K562 (cell line): Measurements from ENCODE around the gene FGF12. TPM values are rescaled to one million over a fixed set of nuclear protein-coding genes. Genes with fewer than 3 reads are reported as not detected.

ENCODE experiments used
- ATAC-seq: fragments of 200-7000 bp; cut with Tn5 transposase; 3 replicates; pipeline ENCODE4 v1.9.1; 2020; ENCODE audit warnings: moderate library complexity
- BruUV-seq: library from RNA; stranded (reverse); fragments of 400-500 nt; replicated peaks from 2 replicates; lab custom pipeline; 2021; lab: Mats Ljungman, UMichigan
- CTCF ChIA-PET: fragments of 300-600 bp; formaldehyde crosslinking; extraction: SDS; loops from one replicate; lab custom pipeline; 2021; ENCODE audit warnings: low intra/inter-chr PET ratio; lab: Yijun Ruan, JAX
- POLR2A ChIA-PET: fragments of 300-600, 350-650 bp; sonication (Branson Sonifier 250); formaldehyde crosslinking; extraction: SDS; loops from one replicate; lab custom pipeline; 2021; ENCODE audit warnings: antibody characterized with exemption, inconsistent platforms; lab: Yijun Ruan, JAX
- DNase-seq, 4 experiments: peaks; one replicate each; pipeline versions ENCODE4 v3.0.0 to v3.0.0-alpha.2; 2011 to 2018; ENCODE audit warnings: low spot score in 3 of 4, mixed read lengths in 3 of 4; ENCODE audit errors: extremely low read depth in 1 of 4
- FAIRE-seq: peaks from 2 replicates; lab custom pipeline; 2011; peaks lifted over from hg19 to GRCh38; lab: Jason Lieb, UNC
- H2AFZ ChIP-seq: 2 replicates; pipeline ENCODE4 v1.6.0; 2011; ENCODE audit warnings: low read depth, low read length, control low read depth, inconsistent platforms
- H3K27ac ChIP-seq: fragments of 200-600 bp; 3 replicates; pipeline ENCODE4 v1.8.0; 2011; ENCODE audit warnings: low read depth, mild to moderate bottlenecking, control low read depth, inconsistent platforms, low read length, moderate library complexity, mixed read lengths; ENCODE audit errors: extremely low read depth
- H3K27me3 ChIP-seq, 2 experiments: fragments of 300-600 bp in 1 of 2; 2 replicates in 1 of 2; 3 replicates in 1 of 2; pipeline versions ENCODE4 v1.6.0 to v1.8.0; 2011; ENCODE audit warnings: inconsistent platforms in 2 of 2, low read length in 2 of 2, mild to moderate bottlenecking in 1 of 2, mixed read lengths in 1 of 2, moderate library complexity in 1 of 2; ENCODE audit not compliant: control insufficient read depth in 2 of 2, insufficient read depth in 2 of 2
- H3K36me3 ChIP-seq: fragments of 300-600 bp; 3 replicates; pipeline ENCODE4 v1.8.0; 2011; ENCODE audit warnings: mild to moderate bottlenecking, low read length, inconsistent platforms; ENCODE audit not compliant: control insufficient read depth, insufficient read depth
- H3K4me1 ChIP-seq, 2 experiments: fragments of 200-600 bp in 1 of 2; replicated peaks in 1 of 2; 2 replicates in 1 of 2; 3 replicates in 1 of 2; pipeline versions ENCODE4 v1.5.1 to v1.8.0; 2011; ENCODE audit warnings: inconsistent platforms in 2 of 2, low read length in 2 of 2, mild to moderate bottlenecking in 1 of 2, mixed read lengths in 1 of 2, moderate library complexity in 1 of 2; ENCODE audit not compliant: control insufficient read depth in 2 of 2, insufficient read depth in 2 of 2
- H3K4me2 ChIP-seq: 2 replicates; pipeline ENCODE4 v1.6.1; 2011; ENCODE audit warnings: low read length, control low read depth, inconsistent platforms, mixed read lengths; ENCODE audit not compliant: insufficient read depth
- H3K4me3 ChIP-seq: fragments of 200-600 bp; sonication (generic), shearing (Covaris generic); 2 replicates; pipeline ENCODE4 v1.5.1; 2016; ENCODE audit warnings: control low read depth, inconsistent platforms
- H3K79me2 ChIP-seq: fragments of 200-600 bp; 3 replicates; pipeline ENCODE4 v1.8.0; 2011; ENCODE audit warnings: low read length, inconsistent platforms; ENCODE audit not compliant: control insufficient read depth, insufficient read depth
- H3K9ac ChIP-seq, 2 experiments: 2 replicates each; pipeline versions ENCODE4 v1.6.0 to v1.6.1; 2011; ENCODE audit warnings: low read depth in 2 of 2, low read length in 2 of 2, control low read depth in 1 of 2, inconsistent platforms in 1 of 2, mild to moderate bottlenecking in 1 of 2, mixed read lengths in 1 of 2; ENCODE audit not compliant: insufficient read depth in 1 of 2
- H3K9me1 ChIP-seq: one replicate; pipeline ENCODE4 v1.6.0; 2011; ENCODE audit warnings: inconsistent platforms, mild to moderate bottlenecking, low read length, moderate library complexity; ENCODE audit not compliant: control insufficient read depth, insufficient read depth
- H3K9me3 ChIP-seq: replicated peaks from 2 replicates; pipeline ENCODE4 v1.5.1; 2011; ENCODE audit warnings: low read depth, low read length, inconsistent platforms; ENCODE audit not compliant: control insufficient read depth, insufficient read depth
- H4K20me1 ChIP-seq: replicated peaks from 2 replicates; pipeline ENCODE4 v1.6.1; 2011; ENCODE audit warnings: low read length, inconsistent platforms, mixed read lengths; ENCODE audit not compliant: control insufficient read depth, insufficient read depth
- PHB ChIP-seq: fragments of 250-450 bp; sonication (Bioruptor Pico); IDR thresholded peaks from 2 replicates; pipeline ENCODE4 v1.5.0; 2021
- TFAP4 ChIP-seq: sonication (generic); formaldehyde crosslinking; IDR thresholded peaks from 2 replicates; pipeline ENCODE4 v1.8.0; 2022; ENCODE audit warnings: missing genetic modification reagents, mild to moderate bottlenecking, moderate library complexity, borderline replicate concordance
- TFE3 ChIP-seq: fragments of 450-650 bp; formaldehyde crosslinking; IDR thresholded peaks from 2 replicates; pipeline ENCODE4 v1.4.0; 2020; ENCODE audit warnings: mild to moderate bottlenecking, mixed read lengths
- ZNF311 ChIP-seq: fragments of 250-450 bp; sonication (Bioruptor Pico); IDR thresholded peaks from 2 replicates; pipeline ENCODE4 v1.4.0; 2020; ENCODE audit warnings: mild to moderate bottlenecking, moderate library complexity
- WGBS: fragments of 100-300 bp; shearing (Covaris generic); methylation state at CpG from one replicate; pipeline ENCODE4 v1.1.6; 2016; ENCODE audit warnings: low coverage, mixed read lengths; ENCODE audit not compliant: insufficient coverage; ENCODE audit errors: missing lambda C conversion rate; 5-methylcytosine and 5-hydroxymethylcytosine counted together
- in situ Hi-C: fragments of 300-500 bp; cut with MboI; formaldehyde crosslinking; loops from 4 replicates; pipeline ENCODE4 v1.15.0; 2018; ENCODE audit warnings: inconsistent platforms, mixed read lengths
- intact Hi-C: fragments of 100-400 bp; cut with micrococcal nuclease; formaldehyde crosslinking; loops from 2 replicates; pipeline ENCODE4 v1.14.2; 2022
- polyA plus RNA-seq, 8 experiments: library from polyadenylated mRNA; depleted of rRNA in 4 of 8; stranded (reverse) in 5 of 8; unstranded in 3 of 8; fragments of >200 nt; fragmentation: Nextera tagmentation in 2 of 8; fragmentation: Illumina TruSeq in 1 of 8; extraction: Ambion mirVana in 2 of 8; extraction: Trizol in 1 of 8; gene quantifications; 2 replicates each; pipeline versions ENCODE4 v1.2.1 to v1.2.3, GENCODE V29; 2011 to 2014; ENCODE audit warnings: inconsistent platforms in 1 of 8, missing spikeins in 1 of 8
- total RNA-seq, 7 experiments: library from RNA; depleted of rRNA in 6 of 7; stranded (reverse); fragments of >200 nt in 6 of 7; fragmentation: Illumina TruSeq in 2 of 7; extraction: Trizol in 2 of 7; gene quantifications; 2 replicates each; pipeline versions ENCODE4 v1.2.1 to v1.2.3, GENCODE V29; 2011 to 2021; ENCODE audit warnings: low replicate concordance in 1 of 7

FGF12 gene
- total and polyA plus RNA-seq, 9 of the 15 experiments (the other 6 are each of a cell fraction or from before 2014, with no cell fraction given) = not detected

GRCh38 chr3:192758654-192759053 is 31.3 kb upstream of the FGF12 start:
- Histone ChIP-seq H3K9ac (no peak overlapping the region), H4K20me1 (no peaks in the 10 kb centered on the region), H3K4me1 (no peaks in the 10 kb centered on the region), H3K4me2 (no peak overlapping the region), H3K36me3 (no peaks in the 10 kb centered on the region), H3K4me3 (no peak overlapping the region), H3K27me3 (no peaks in the 10 kb centered on the region), H3K9me1 (no peaks in the 10 kb centered on the region), H3K27ac (no peak overlapping the region), H3K79me2 (no peaks in the 10 kb centered on the region), H2AFZ (no peak overlapping the region), H3K9me3 (no peaks in the 10 kb centered on the region)
- DNase-seq (no peak), ATAC-seq (no peak), FAIRE-seq (no peak)
- no TSS peak for BruUV-seq
- in situ Hi-C loops (no loop called here), intact Hi-C loops (no loop called here)
- WGBS = 0% methylated on average over 7 of the region's 7 CpGs
- POLR2A ChIA-PET = no interaction called here
- TF ChIP-seq PHB (CRISPR knock-in tag) = no peak
- TF ChIP-seq TFAP4 (CRISPR knock-in tag) = no peak
- CTCF ChIA-PET = no interaction called here

GRCh38 chr3:192751148-192751547 is 23.8 kb upstream of the FGF12 start:
- ChIA-PET POLR2A (no interaction called here), CTCF (no interaction called here)
- BruUV-seq = no TSS peak
- intact Hi-C loops (no loop called here), in situ Hi-C loops (no loop called here)
- no peak for ATAC-seq
- TF ChIP-seq ZNF311 (CRISPR knock-in tag) (no peak), TFE3 (CRISPR knock-in tag) (peak; percentile 41)
- no peak overlapping the region for H3K4me2 ChIP-seq
- no peaks in the 10 kb centered on the region for H3K36me3 ChIP-seq
- H3K79me2 ChIP-seq = no peaks in the 10 kb centered on the region
- H3K4me3 ChIP-seq = no peak overlapping the region
- no peak overlapping the region for H3K9ac ChIP-seq
- DNase-seq = no peak
- no peak for FAIRE-seq
- no peaks in the 10 kb centered on the region for H3K27me3 ChIP-seq
- no peaks in the 10 kb centered on the region for H3K9me1 ChIP-seq
- H3K27ac ChIP-seq = no peak overlapping the region
- no peaks in the 10 kb centered on the region for H3K9me3 ChIP-seq
- H4K20me1 ChIP-seq = no peaks in the 10 kb centered on the region
- H2AFZ ChIP-seq = no peak overlapping the region
- no peaks in the 10 kb centered on the region for H3K4me1 ChIP-seq
- WGBS = 5% methylated on average over 2 of the region's 2 CpGs
